ENCODE data around the gene RASIP1.

Gene RASIP1

DNA sequence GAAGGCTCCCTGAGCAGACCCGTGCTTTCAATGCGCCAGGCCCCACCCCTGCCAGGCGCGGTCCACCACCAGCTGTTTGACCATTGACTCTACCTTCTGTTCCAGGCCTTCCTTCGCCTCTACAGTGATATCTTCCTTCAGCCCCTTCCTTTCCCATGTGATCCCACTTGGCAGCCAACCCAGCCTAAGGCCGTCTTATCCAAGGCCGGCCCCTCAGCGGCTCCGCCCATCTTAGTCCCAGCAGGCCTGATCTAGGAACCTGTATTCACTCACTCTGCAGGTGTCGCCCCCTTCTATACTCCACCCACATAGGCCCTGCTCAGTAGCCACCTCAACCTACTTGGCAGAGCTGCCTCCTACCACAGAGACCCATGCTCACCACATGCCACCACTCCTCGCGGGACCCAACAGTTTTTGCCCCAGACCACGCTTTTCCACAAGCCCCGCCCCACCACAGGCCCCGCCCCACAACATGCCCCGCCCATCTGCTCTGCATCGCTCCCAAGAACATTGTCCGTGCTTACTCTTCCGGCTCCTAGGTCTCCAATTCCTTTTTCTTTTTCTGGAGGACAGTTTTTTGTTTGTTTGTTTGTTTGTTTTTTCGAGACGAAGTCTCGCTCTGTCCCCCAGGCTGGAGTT lies 2.9 kb downstream of the RASIP1 start:
- Histone ChIP-seq H3K36me3 (ENCODE audit: control insufficient read depth, insufficient read depth, low read length) (no peaks in the 10 kb centered on the region), H3K27ac (ENCODE audit: low read depth, low read length) (no peak overlapping the region), H3K27me3 (ENCODE audit: control insufficient read depth, insufficient read depth, low read length) (no peaks in the 10 kb centered on the region), H3K9ac (ENCODE audit: low read length) (no peak overlapping the region), H3K4me3 (ENCODE audit: low read length) (no peak overlapping the region), H3K4me1 (ENCODE audit: control insufficient read depth, insufficient read depth, low read length) (no peaks in the 10 kb centered on the region)

DNA sequence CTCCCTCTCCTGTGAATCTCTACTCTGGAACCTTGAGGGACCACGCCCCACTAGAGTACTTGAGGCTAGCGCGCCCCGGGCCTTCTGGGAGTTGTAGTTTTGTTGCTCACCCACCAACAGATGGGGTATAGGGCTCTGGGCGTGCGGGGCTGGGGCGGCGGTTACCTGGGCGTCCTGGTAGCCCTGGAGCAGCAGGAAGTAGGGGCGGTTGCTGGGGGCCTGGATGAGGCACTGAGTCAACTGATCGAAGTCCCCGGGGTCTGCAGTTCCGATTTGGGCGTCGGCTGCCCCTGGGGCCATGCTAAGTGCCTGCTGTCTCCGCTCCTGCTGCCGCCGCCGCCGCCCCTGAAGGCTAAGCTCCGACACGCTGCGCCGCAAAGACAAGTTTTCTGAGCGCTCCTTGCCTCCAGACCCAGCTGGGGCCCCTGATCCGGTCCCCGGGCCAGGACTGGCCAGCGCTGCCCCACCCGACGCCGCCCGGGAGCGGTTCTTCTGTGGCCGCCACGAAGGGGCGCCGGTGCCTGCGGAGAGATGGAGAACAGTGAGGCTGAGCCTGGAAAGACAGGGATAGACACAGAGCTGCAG lies 5.3 kb downstream of the RASIP1 start:
- no peak overlapping the region for H3K4me3 ChIP-seq (ENCODE audit: low read length)

DNA sequence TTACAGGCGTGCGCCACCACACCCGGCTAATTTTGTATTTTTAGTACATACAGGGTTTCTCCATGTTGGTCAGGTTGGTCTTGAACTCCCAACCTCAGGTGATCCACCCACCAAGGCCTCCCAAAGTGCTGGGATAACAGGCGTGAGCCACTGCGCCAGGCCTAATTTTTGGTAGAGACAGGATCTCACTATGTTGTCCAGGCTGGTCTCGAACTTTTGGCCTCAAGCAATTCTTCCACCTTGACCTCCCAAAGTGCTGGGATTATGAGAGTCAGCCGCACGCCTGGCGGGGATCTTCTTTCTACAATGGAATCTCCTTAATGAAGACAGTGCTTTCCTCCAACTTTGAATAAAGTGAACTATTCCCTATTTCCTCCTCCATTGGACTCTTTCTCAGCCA lies 5.8 kb downstream of the RASIP1 start:
- Histone ChIP-seq H3K4me3 (ENCODE audit: low read length) (no peak overlapping the region), H3K27me3 (ENCODE audit: control insufficient read depth, insufficient read depth, low read length) (no peaks in the 10 kb centered on the region), H3K36me3 (ENCODE audit: control insufficient read depth, insufficient read depth, low read length) (no peaks in the 10 kb centered on the region), H3K4me1 (ENCODE audit: control insufficient read depth, insufficient read depth, low read length) (no peaks in the 10 kb centered on the region), H3K27ac (ENCODE audit: low read depth, low read length) (no peak overlapping the region), H3K9ac (ENCODE audit: low read length) (no peak overlapping the region)

More for the DNA sequence above, 5.3 kb downstream of the RASIP1 start:
- Histone ChIP-seq H3K27ac (ENCODE audit: low read depth, low read length) (no peak overlapping the region), H3K9ac (ENCODE audit: low read length) (no peak overlapping the region), H3K4me1 (ENCODE audit: control insufficient read depth, insufficient read depth, low read length) (no peaks in the 10 kb centered on the region), H3K36me3 (ENCODE audit: control insufficient read depth, insufficient read depth, low read length) (no peaks in the 10 kb centered on the region), H3K27me3 (ENCODE audit: control insufficient read depth, insufficient read depth, low read length) (no peaks in the 10 kb centered on the region)

DNA sequence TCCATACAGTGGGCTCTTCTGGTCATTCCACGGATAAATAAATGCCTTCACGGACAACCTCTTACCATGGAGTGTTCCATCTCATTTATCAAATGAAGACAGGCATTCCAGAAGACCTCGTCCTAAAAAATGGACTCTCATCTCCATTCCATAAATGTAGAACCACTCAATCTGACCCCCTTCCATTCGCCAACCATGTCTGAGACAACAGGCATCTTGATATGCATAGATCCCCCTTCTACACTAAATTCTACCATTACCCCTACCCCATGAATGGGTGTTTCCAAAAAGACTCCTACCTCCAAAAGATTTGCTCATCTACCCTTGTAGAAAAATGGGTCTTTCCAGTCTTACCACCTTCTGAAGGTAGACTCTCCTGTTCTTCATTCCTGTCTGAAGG lies 9.0 kb downstream of the RASIP1 start:
- Histone ChIP-seq H3K4me3 (ENCODE audit: low read length) (no peak overlapping the region), H3K4me1 (ENCODE audit: control insufficient read depth, insufficient read depth, low read length) (no peaks in the 10 kb centered on the region), H3K27ac (ENCODE audit: low read depth, low read length) (no peak overlapping the region), H3K36me3 (ENCODE audit: control insufficient read depth, insufficient read depth, low read length) (no peaks in the 10 kb centered on the region), H3K9ac (ENCODE audit: low read length) (no peak overlapping the region), H3K27me3 (ENCODE audit: control insufficient read depth, insufficient read depth, low read length) (no peaks in the 10 kb centered on the region)

DNA sequence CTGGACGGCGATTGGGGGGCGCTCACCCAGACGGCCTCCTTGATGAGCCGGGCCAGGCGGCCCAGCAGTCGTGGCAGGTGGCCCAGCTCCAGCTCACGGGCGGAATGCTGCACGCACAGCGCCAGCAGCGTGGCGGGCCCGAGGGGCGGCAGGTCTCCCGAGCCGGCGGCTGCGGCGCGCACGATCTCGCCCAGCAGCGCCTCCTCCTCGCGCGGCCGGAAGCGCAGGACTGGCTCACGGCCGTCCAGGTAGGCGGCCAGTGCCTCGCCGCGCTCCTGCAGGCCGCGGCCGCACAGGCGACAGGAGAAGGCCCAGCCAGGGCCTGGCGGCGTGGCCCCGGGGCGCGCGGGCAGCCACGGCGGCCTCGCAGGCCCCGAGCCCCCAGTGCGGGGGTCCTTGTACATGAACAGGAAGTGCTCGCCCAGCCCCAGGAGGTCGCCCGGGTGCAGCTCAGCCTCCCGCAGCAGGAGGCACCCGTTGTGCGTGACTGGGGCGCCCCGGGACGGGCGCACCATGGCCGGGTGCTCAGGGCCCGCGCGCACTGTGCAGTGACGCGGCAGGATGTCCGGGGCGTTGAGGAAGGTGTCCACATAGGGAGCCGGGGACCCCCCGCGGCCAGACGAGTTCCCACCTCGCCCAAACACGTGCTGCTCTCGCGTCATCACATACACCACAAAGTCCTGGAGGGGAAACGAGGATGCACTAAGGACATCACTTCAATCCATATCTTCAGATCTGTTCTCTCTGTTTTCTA lies 11.3 kb downstream of the RASIP1 start:
- no peaks in the 10 kb centered on the region for H3K4me1 ChIP-seq (ENCODE audit: control insufficient read depth, insufficient read depth, low read length)
- no peak overlapping the region for H3K4me3 ChIP-seq (ENCODE audit: low read length)
- no peaks in the 10 kb centered on the region for H3K36me3 ChIP-seq (ENCODE audit: control insufficient read depth, insufficient read depth, low read length)
- H3K27me3 ChIP-seq (ENCODE audit: control insufficient read depth, insufficient read depth, low read length): no peaks in the 10 kb centered on the region
- no peak overlapping the region for H3K9ac ChIP-seq (ENCODE audit: low read length)
- H3K27ac ChIP-seq (ENCODE audit: low read depth, low read length): no peak overlapping the region

DNA sequence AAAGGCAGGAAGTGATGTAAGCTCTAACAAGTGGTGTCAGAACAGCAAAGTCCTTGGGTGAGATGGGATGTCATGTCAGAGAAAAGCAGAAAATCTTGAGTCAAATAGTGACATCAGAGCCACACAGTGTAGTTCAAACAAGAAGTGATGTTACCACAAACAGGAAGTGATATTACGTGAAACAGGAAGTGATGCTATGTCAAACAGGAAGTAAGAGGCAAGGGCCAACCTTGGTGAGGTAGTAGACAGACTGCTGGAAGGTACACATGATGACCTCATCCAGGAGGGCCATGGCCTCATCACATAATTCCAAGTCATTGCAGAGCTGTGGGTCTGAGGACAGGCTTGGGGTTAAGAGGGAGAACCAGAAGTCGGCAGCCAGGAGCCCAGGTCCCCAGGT lies 13.9 kb downstream of the RASIP1 start:
- Histone ChIP-seq H3K4me1 (ENCODE audit: control insufficient read depth, insufficient read depth, low read length) (no peaks in the 10 kb centered on the region), H3K9ac (ENCODE audit: low read length) (no peak overlapping the region), H3K36me3 (ENCODE audit: control insufficient read depth, insufficient read depth, low read length) (no peaks in the 10 kb centered on the region), H3K27me3 (ENCODE audit: control insufficient read depth, insufficient read depth, low read length) (no peaks in the 10 kb centered on the region), H3K4me3 (ENCODE audit: low read length) (no peak overlapping the region), H3K27ac (ENCODE audit: low read depth, low read length) (no peak overlapping the region)

DNA sequence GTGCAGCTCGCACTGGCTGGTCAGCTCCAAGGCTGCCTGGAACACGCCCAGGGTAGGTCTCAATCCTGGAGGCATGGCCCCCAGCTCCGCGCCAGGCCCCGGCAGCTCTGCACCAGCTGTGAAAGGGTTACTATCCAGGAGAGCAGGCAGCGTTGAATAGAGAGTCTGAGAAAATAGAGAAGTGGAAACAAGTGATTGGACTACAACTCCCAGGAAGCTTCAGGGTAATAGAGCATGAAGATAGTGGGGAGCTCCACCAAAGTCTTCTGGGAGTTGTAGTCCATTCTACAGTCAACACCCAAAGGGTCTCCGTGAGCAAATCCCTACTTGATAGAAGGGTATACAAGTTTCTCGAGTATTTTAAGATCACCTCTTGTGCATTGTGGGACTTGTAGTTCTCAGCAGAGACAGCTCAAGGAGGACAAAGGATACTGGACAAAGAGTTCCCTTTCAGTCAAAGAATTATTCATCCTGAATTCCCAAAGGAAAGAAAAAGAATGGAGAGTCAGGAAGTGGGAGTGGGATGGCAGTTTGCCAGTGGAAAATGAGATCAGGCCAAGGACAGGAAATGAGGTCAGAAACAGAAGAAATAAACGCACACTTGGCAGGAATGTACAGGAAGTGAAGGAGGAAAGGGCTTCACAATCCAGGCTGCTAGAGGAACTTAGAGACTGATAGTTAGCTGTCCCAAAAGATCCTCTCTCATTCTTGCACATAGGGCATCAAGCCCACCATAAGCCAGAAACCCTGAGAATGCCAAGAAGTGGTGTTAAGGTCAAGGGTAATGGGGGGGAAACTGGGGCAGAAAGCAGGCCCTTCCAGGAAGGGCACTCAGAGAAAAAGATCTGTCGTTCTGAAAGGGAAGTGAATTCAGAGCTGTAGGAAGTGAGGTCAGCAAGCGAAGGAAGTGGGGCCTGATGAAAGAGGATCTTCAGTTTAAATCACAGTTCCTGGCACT lies 15.3 kb downstream of the RASIP1 start:
- Histone ChIP-seq H3K4me1 (ENCODE audit: control insufficient read depth, insufficient read depth, low read length) (peaks cover 3% of the 10 kb centered on the region), H3K4me3 (ENCODE audit: low read length) (no peak overlapping the region), H3K36me3 (ENCODE audit: control insufficient read depth, insufficient read depth, low read length) (no peaks in the 10 kb centered on the region), H3K27ac (ENCODE audit: low read depth, low read length) (peak overlapping the region; percentile 56), H3K27me3 (ENCODE audit: control insufficient read depth, insufficient read depth, low read length) (no peaks in the 10 kb centered on the region), H3K9ac (ENCODE audit: low read length) (no peak overlapping the region)

DNA sequence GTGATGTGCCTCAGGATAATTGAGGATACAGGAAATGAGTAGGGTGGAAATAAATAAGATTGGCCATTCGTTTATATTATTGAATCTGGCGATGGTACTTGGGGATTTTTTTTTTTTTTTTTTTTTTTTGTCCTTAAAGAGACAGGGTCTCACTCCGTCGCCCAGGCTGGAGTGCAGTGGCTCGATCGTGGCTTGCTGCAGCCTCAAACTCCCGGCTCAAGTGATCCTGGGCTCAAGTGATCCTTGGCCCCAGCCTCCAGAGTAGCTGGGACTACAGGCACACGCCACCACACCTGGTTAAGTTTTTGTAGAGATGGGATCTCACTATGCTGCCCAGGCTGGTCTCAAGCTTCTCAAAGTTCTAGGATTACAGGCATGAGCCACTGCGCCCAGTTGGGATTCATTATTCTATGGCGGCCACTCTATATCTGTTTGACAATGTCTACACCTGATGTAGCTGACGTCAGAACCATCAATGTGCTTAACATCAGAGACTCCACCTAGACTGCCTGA lies 18.2 kb downstream of the RASIP1 start:
- Histone ChIP-seq H3K9ac (ENCODE audit: low read length) (no peak overlapping the region), H3K27me3 (ENCODE audit: control insufficient read depth, insufficient read depth, low read length) (no peaks in the 10 kb centered on the region), H3K4me3 (ENCODE audit: low read length) (no peak overlapping the region)

DNA sequence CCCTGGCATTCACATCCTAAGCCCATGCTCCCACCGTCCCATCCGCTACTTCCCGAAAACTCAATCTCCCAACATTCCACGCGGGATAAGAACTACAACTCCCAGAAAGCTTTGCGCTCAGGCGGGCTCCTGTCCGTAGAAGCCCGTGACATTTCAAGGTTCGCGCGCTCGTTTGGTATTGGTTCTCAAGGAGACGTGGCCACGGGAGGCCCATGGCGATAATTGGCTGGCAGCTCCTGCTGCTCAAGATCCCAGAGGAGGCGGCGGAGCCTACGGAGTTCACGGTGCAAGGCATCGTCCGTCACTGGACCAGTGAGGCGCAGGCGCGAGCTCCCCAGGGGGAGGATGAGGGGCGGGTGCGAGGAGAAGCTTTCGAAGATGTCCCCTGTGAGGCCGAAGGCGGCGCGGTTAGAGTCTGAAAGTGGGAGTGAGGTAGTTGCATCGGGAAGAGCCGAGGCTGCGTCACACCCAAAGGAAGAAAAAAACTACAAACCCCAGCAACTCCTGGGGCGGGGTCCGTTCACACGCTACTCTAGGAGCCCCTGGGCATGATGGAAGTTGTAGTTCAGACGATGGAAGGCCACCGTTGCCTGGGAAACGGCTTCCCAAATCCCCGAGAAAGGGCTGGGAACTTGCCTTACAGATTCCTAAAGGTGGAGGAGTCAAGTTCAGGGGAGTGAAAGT lies 19.7 kb downstream of the RASIP1 start:
- Histone ChIP-seq H3K4me3 (ENCODE audit: low read length) (peak overlapping the region; percentile 87), H3K27me3 (ENCODE audit: control insufficient read depth, insufficient read depth, low read length) (no peaks in the 10 kb centered on the region), H3K9ac (ENCODE audit: low read length) (no peak overlapping the region), H3K27ac (ENCODE audit: low read depth, low read length) (peak overlapping the region; percentile 93), H3K4me1 (ENCODE audit: control insufficient read depth, insufficient read depth, low read length) (peaks cover 5% of the 10 kb centered on the region), H3K36me3 (ENCODE audit: control insufficient read depth, insufficient read depth, low read length) (no peaks in the 10 kb centered on the region)

More for the DNA sequence above, 18.2 kb downstream of the RASIP1 start:
- Histone ChIP-seq H3K36me3 (ENCODE audit: control insufficient read depth, insufficient read depth, low read length) (no peaks in the 10 kb centered on the region), H3K4me1 (ENCODE audit: control insufficient read depth, insufficient read depth, low read length) (peaks cover 5% of the 10 kb centered on the region), H3K27ac (ENCODE audit: low read depth, low read length) (no peak overlapping the region)

DNA sequence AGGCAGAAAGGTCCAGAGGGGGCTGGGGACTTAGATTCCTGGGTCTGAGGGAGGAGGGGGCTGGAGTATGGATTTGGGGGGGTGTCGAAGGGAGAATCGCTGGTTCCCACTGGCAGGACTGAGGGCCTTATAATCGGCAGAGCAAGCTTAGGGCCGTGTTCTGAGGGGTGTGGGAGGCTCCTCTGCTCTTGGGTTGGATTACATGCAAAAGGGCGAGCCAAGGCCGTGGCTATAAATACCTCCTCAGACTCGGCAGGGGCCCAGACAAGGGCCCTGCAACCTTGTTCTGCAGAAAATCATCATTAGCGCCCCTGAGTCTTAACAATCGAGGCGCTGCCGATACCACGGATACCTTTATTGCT lies 20.2 kb downstream of the RASIP1 start:
- Histone ChIP-seq H3K9ac (ENCODE audit: low read length) (no peak overlapping the region), H3K4me1 (ENCODE audit: control insufficient read depth, insufficient read depth, low read length) (peaks cover 9% of the 10 kb centered on the region)

DNA sequence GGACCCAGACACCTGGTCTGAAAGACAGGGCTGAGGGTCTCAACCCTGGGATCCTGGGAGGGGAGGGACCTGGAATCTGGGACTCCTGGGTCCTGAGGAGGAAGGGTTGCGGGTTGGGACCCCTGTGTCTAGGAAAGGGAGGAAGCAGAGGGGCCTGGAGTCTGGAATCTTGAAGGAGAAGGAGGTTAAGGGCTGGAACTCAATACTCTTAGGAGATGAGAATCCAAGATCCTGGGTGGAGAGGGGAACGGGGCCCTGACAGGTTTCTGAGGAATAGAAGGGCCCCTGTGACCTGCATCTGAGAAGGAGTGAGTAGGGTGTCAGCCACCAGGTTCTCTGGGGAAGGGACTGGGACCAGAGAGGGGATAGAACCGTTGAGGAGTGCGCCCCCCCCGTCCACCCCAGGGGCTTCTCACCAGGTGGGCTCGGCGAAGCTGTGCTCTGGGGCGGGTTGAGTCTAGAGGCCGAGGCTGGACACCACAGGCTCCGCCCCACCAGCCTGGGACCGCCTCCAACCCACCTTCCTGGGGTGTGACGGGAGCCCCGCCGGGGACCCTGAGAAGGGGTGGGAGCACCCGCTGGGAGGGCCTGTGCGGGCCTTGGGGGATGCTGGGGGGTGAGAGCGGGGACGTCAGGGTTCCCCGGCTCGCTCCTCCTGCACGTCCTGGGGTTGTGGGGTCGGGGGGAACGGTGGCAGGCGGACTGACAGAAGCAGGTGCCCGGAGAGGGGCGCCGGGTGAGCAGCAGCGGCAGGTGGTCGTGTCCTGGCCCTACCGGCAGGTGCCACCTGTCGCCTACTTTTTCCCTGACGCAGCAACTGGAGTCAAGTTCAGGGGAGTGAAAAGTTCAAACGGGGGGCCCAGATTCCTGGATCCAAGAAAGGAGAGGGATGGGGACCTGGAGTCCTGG lies 20.9 kb downstream of the RASIP1 start, which contains the start of gene MAMSTR:
Gene MAMSTR (minus strand): TSS at position 463 of the 909 bp plus-strand sequence. CDS start 694 bp downstream, outside the sequence.
- no peaks in the 10 kb centered on the region for H3K36me3 ChIP-seq (ENCODE audit: control insufficient read depth, insufficient read depth, low read length)
- H3K4me1 ChIP-seq (ENCODE audit: control insufficient read depth, insufficient read depth, low read length): peaks cover 13% of the 10 kb centered on the region
- H3K27ac ChIP-seq (ENCODE audit: low read depth, low read length): peak within 1 kb of the TSS; percentile 19
- H3K4me3 ChIP-seq (ENCODE audit: low read length): peak within 1 kb of the TSS; percentile 87
- no peak within 1 kb of the TSS for H3K9ac ChIP-seq (ENCODE audit: low read length)
- no peaks in the 10 kb centered on the region for H3K27me3 ChIP-seq (ENCODE audit: control insufficient read depth, insufficient read depth, low read length)

More for the DNA sequence above, 20.2 kb downstream of the RASIP1 start:
- no peaks in the 10 kb centered on the region for H3K27me3 ChIP-seq (ENCODE audit: control insufficient read depth, insufficient read depth, low read length)
- H3K36me3 ChIP-seq (ENCODE audit: control insufficient read depth, insufficient read depth, low read length): no peaks in the 10 kb centered on the region
- peak overlapping the region; percentile 19 for H3K27ac ChIP-seq (ENCODE audit: low read depth, low read length)
- H3K4me3 ChIP-seq (ENCODE audit: low read length): peak overlapping the region; percentile 87

Data from rectal smooth muscle tissue (tissue), 1 donor.